Midbrain (tissue), 1 donor: ENCODE data around the gene GTF3A.

Source experiments
- DNase-seq: peaks from one replicate; lab custom pipeline; 2025; lab: John Stamatoyannopoulos, UW

Gene GTF3A

GRCh38 chr13:27449081-27449603, 24.7 kb downstream of the GTF3A start:
- no peak for DNase-seq

- peak; percentile 93 for DNase-seq
Measured at GRCh38 chr13:27449936-27450828, 25.8 kb downstream of the GTF3A start, which contains the start of gene MTIF3. Gene MTIF3 (minus strand): TSS chr13:27450564. CDS start chr13:27440448, 10,116 bp downstream.

GRCh38 chr13:27450921-27451471, 26.6 kb downstream of the GTF3A start:
- no peak for DNase-seq

GRCh38 chr13:27455331-27455855, 31.0 kb downstream of the GTF3A start:
- DNase-seq: no peak

GRCh38 chr13:27461940-27462584, 37.6 kb downstream of the GTF3A start:
- peak; percentile 6 for DNase-seq

- no peak for DNase-seq
Measured at GRCh38 chr13:27463500-27463899, 39.1 kb downstream of the GTF3A start.

GRCh38 chr13:27465611-27466010, 41.2 kb downstream of the GTF3A start:
- DNase-seq: no peak

GRCh38 chr13:27466513-27466912, 42.1 kb downstream of the GTF3A start:
- DNase-seq: no peak

- no peak for DNase-seq
Measured at GRCh38 chr13:27470075-27470820, 45.8 kb downstream of the GTF3A start.

GRCh38 chr13:27472441-27472840, 48.0 kb downstream of the GTF3A start:
- DNase-seq: no peak

GRCh38 chr13:27472941-27473340, 48.5 kb downstream of the GTF3A start:
- DNase-seq: no peak

- no peak for DNase-seq
Measured at GRCh38 chr13:27474751-27475268, 50.4 kb downstream of the GTF3A start.

GRCh38 chr13:27476943-27477703, 52.7 kb downstream of the GTF3A start:
- no peak for DNase-seq

- DNase-seq: peak; percentile 0
Measured at GRCh38 chr13:27481766-27482165, 57.3 kb downstream of the GTF3A start.

- peak; percentile 4 for DNase-seq
Measured at GRCh38 chr13:27482983-27483382, 58.6 kb downstream of the GTF3A start.

GRCh38 chr13:27483421-27483820, 59.0 kb downstream of the GTF3A start:
- no peak for DNase-seq
